ENCODE measurements around the gene CA10.

Gene CA10

GRCh38 chr17:52145476-52145875, 13.0 kb downstream of the CA10 start:
- DNase-seq = no peak

- DNase-seq = no peak
Measured at GRCh38 chr17:52143542-52143941, 15.0 kb downstream of the CA10 start.

GRCh38 chr17:52140601-52141000, 17.9 kb downstream of the CA10 start:
- DNase-seq = no peak

GRCh38 chr17:52138752-52139151, 19.8 kb downstream of the CA10 start:
- DNase-seq = no peak

- DNase-seq = no peak
Measured at GRCh38 chr17:52138350-52138749, 20.2 kb downstream of the CA10 start.

- DNase-seq = peak; percentile 84
Measured at GRCh38 chr17:52136166-52136565, 22.3 kb downstream of the CA10 start.

GRCh38 chr17:52134641-52135040, 23.9 kb downstream of the CA10 start:
- no peak for DNase-seq

GRCh38 chr17:52128721-52129120, 29.8 kb downstream of the CA10 start:
- no peak for DNase-seq

- no peak for DNase-seq
Measured at GRCh38 chr17:52124993-52125392, 33.5 kb downstream of the CA10 start.

GRCh38 chr17:52124561-52124960, 34.0 kb downstream of the CA10 start:
- DNase-seq = no peak

GRCh38 chr17:52120465-52120864, 38.0 kb downstream of the CA10 start:
- DNase-seq = no peak

- DNase-seq = no peak
Measured at GRCh38 chr17:52110923-52111581, 47.5 kb downstream of the CA10 start.

GRCh38 chr17:52106638-52107261, 51.8 kb downstream of the CA10 start:
- no peak for DNase-seq

GRCh38 chr17:52106072-52106471, 52.4 kb downstream of the CA10 start:
- DNase-seq = no peak

- no peak for DNase-seq
Measured at GRCh38 chr17:52105591-52105990, 52.9 kb downstream of the CA10 start.

- no peak for DNase-seq
Measured at GRCh38 chr17:52096056-52096455, 62.5 kb downstream of the CA10 start.

GRCh38 chr17:52084176-52084575, 74.3 kb downstream of the CA10 start:
- no peak for DNase-seq

GRCh38 chr17:52079496-52079895, 79.0 kb downstream of the CA10 start:
- no peak for DNase-seq

GRCh38 chr17:52071712-52072111, 86.8 kb downstream of the CA10 start:
- no peak for DNase-seq

- DNase-seq = no peak
Measured at GRCh38 chr17:52064791-52065211, 93.7 kb downstream of the CA10 start.

- no peak for DNase-seq
Measured at GRCh38 chr17:52049496-52049895, 109.0 kb downstream of the CA10 start.

GRCh38 chr17:52049051-52049450, 109.5 kb downstream of the CA10 start:
- no peak for DNase-seq

- no peak for DNase-seq
Measured at GRCh38 chr17:52048137-52048898, 110.2 kb downstream of the CA10 start.

- DNase-seq = no peak
Measured at GRCh38 chr17:52047086-52047485, 111.4 kb downstream of the CA10 start.
